GM20431 (cell line): ENCODE results near the gene SF3B3.

ENCODE experiments used
- in situ Hi-C: fragments of 300-500 bp; cut with MseI, MboI; formaldehyde crosslinking; loops from one replicate; pipeline ENCODE4 v1.15.0; 2020; ENCODE audit warnings: low sequenced_read_pairs; ENCODE audit not compliant: unreplicated experiment

SF3B3 gene

DNA sequence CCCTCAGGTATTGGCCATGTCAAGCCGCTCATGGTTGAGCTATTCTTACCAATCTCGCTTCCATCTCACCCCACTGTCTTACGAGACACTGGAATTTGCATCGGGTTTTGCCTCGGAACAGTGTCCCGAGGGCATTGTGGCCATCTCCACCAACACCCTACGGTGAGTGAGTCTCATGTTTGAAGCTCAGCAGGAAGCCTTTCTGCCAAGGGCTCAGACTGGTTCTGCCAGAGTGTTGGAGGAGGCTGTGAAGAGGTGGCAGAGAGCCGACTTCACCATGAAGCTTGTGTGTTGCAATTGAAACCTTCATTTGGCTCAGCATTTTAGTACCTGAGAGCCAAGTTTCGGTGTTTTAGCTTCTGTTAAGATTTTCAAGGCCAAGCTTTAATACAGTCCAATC, 38.0 kb downstream of the SF3B3 start:
- in situ Hi-C loops = no loop called here

GRCh38 chr16:70563636-70564035, 40.0 kb downstream of the SF3B3 start:
- in situ Hi-C loops = no loop called here

- in situ Hi-C loops = no loop called here
Measured at GRCh38 chr16:70565053-70565452, 41.4 kb downstream of the SF3B3 start.

DNA sequence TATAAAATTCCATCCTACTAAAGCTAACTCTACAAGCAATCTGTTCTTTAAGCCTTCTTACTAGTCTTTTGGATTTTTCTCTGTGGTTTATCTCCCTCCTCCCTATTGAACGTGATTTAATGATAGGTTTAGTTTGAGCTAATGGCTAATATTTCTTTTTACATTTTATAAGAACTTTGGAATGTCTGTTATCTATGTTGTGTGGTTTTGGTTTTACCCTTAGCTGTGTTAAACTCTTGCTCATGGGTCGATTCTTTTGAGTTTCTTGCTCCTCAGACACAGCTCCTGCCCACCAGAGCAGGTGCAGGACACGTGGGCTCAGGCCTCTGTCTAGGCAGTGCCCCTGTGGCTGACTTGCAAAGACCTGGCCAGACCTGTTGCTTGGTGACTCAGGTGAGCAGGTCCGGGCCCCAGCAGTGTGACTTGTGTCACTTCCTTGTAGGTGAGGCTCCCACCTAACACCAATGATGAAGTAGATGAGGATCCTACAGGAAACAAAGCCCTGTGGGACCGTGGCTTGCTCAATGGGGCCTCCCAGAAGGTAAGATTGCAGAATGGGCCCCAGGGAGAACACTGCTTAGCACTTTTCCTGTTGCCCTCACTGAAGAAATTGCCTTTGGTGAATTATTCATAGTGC, 45.1 kb downstream of the SF3B3 start:
- in situ Hi-C loops = no loop called here

- in situ Hi-C loops = no loop called here
Measured at GRCh38 chr16:70569752-70570151, 46.1 kb downstream of the SF3B3 start.

GRCh38 chr16:70570967-70571570, 47.5 kb downstream of the SF3B3 start:
- in situ Hi-C loops = no loop called here

DNA sequence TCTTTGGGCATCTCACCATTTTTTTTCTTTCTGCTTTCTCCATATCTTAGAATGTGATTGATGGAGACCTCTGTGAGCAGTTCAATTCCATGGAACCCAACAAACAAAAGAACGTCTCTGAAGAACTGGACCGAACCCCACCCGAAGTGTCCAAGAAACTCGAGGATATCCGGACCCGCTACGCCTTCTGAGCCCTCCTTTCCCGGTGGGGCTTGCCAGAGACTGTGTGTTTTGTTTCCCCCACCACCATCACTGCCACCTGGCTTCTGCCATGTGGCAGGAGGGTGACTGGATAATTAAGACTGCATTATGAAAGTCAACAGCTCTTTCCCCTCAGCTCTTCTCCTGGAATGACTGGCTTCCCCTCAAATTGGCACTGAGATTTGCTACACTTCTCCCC, 48.0 kb downstream of the SF3B3 start:
- in situ Hi-C loops = no loop called here

DNA sequence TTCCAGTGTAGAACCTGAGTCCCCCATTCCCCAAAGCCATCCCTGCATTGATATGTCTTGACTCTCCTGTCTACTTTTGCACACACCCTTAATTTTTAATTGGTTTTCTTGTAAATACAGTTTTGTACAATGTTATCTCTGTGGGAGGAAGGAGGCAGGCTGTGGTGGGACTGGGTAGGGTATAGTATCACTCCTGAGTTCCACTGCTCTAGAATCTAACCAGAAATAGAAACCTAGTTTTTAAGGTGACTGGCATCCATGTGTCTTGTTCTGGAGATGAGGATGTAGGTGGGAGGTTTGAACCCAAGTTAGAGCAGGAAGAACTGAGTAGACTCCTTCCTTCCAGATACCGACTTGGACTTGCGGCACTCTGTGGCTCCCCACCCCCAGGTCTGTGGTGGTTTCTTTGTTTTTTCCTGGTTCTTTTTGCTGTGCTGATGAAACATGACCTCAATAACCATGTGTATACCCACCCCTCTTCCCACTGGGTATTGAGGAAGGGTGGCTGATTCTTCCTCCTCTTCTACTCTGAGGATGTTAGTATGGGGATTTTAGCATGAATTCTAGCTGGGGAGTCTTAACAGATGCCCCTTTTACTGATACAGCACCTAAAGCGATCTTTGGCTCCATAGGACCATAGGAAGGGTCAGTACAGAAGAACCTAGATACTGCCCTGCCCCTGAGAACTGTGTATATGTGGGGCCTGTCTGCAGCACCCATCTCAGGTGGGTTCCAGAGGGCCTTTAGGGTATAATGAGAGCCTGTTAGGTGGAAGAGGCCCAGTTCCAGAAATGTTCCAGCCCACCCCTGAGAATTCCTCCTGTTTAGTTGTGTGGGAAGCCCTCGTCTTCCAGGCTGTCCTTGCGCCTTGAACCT, 48.7 kb downstream of the SF3B3 start:
- in situ Hi-C loops = no loop called here

- in situ Hi-C loops = no loop called here
Measured at GRCh38 chr16:70572926-70573270, 49.3 kb downstream of the SF3B3 start.

DNA sequence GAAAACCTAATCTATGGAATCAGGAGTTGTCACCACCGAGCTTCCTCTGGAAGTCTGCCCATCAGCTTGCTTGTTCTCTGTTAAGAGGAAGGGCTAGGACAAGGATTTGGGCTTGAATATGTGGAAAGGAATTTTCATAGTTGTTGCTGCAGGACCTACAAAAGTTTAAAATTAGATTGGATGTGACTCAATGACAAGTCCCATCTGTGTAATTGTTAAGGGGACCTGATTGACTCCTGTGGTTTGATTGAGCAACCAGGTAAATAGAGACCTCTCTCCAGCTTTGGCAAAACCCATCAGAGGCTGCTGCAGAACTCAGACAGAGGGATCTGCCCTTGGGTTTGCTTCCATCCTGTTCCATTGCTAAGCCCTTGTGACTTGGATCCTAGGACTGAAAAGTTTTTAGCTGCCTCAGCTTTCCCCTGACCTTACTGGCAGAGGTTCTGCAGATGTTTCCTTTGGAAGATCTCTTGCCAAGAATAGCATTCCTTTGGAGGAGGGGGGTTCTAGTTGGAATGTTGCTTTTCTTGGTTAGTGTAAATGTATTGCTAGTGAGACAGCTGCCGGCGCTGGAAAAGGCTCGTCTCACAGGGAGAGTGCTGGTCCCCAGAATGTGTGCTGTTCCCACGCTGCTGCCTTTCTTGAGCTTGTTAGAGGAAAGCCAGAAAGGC, 50.0 kb downstream of the SF3B3 start:
- in situ Hi-C loops = no loop called here

GRCh38 chr16:70574595-70575271, 51.1 kb downstream of the SF3B3 start:
- in situ Hi-C loops = no loop called here

- in situ Hi-C loops = no loop called here
Measured at GRCh38 chr16:70575376-70575775, 51.8 kb downstream of the SF3B3 start.

DNA sequence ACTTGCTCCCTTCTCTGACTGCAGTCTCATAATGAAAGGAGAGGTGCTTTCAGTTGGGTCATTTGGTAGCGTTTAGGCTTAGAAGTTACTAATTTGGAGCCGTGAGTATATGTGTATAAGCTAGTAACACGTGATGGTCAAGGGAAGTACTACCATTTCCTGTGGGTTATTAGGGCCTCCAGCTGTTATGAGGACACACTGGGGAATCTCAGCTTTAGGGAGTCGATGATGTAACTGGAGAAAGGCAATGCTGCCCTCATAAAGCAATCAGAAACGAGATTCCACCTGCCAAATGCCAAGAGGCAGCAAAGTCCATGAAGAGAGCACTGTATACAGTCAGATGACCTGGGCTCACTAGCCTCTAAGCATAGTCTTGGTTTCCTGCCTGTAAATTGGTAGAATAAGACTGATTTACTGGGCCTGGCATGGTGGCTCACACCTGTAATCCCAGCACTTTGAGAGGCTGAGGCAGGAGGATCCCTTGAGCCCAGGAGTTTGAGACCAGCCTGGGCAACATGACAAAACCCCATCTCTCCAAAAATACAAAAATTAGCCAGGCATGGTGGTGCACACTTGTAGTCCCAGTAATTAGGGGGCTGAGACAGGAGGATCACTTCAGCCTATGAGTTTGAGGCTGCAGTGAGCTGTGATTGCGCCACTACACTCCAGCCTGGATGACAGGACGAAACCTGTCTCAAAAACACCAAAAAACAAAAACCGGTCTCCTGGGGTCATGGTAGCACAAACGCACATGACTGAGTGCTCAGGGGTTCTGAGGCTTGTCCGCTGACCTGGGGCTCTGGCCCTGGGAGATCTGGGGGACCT, 53.0 kb downstream of the SF3B3 start:
- in situ Hi-C loops = no loop called here

GRCh38 chr16:70577256-70577698, 53.7 kb downstream of the SF3B3 start:
- in situ Hi-C loops = no loop called here

GRCh38 chr16:70578035-70578434, 54.4 kb downstream of the SF3B3 start:
- in situ Hi-C loops = no loop called here

DNA sequence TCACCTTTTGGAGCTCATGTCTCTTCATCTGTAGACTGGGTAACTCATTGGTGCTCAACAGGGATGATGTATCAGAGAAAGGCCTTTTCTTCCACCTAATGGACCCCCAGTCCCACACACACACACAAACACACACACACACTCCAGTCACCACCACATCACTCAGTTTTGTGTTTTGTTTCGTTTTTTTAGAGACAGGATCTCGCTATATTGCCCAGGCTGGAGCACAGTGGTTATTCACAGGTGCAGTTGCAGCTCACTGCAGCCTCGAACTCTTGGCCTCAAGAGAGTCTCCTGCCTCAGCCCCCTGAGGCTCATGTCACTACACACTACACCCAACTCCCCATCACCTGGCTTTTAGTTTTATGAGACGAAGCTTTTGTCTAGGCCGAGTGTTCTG, 55.6 kb downstream of the SF3B3 start:
- in situ Hi-C loops = no loop called here

DNA sequence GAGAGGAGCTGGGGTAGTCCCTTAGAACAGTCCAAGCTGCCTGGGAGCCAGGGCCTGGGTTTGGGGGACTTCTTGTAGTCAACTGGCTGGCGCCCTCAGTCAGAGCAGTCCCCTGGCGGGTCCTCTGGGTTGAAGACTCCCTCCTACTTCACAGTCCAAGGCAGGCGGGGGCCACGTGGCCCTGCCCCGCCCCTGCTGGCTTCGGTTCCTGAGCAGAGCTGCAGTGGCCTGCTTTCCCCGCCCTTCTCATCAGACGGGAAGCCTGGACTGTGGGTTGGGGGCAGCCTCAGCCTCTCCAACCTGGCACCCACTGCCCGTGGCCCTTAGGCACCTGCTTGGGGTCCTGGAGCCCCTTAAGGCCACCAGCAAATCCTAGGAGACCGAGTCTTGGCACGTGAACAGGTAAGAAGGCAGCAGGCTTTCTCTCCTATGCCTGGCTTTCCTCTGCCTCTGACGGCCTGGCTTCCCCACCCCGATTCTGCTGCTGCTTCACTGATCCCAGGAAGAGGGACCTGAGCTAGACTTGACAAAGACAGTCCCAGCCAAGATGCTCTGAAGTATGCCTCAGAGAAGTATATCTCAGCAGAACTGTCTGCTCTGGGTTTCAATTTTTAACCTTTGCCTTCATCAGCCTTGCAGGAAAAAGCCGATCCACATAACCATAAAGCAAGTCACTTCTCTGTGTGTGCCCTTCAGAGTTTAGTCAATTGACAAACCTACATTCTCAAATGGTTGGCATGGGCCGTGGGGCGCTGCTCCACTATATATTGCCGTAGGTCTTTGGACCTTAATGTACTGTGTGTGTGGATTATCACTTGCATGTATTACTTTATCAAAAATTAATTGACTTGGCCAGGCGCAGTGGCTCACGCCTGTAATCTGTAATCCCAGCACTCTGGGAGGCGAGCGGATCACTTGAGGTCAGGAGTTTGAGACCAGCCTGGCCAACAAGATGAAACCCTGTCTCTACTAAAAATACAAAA, 56.3 kb downstream of the SF3B3 start:
- in situ Hi-C loops = no loop called here

- in situ Hi-C loops = no loop called here
Measured at GRCh38 chr16:70582280-70582978, 58.8 kb downstream of the SF3B3 start.
